OCI-LY7 (cell line): ENCODE data around the gene CLDN24.

ENCODE experiments used
- CTCF ChIP-seq: fragments of 200-600 bp; sonication (generic); conservative IDR thresholded peaks from 2 replicates; pipeline ENCODE4 v1.5.1; 2014; ENCODE audit warnings: mild to moderate bottlenecking, antibody characterized with exemption, low read length, moderate library complexity, mixed read lengths
- EZH2phosphoT487 ChIP-seq: fragments of 200-600 bp; sonication (generic); IDR thresholded peaks from 2 replicates; pipeline ENCODE4 v1.6.1; 2018; ENCODE audit warnings: low read depth, borderline replicate concordance, mild to moderate bottlenecking, mixed run types, antibody characterized with exemption, low read length, moderate library complexity, mixed read lengths

- TF ChIP-seq CTCF (no peak), EZH2phosphoT487 (no peak)
These were observed 7.4 kb downstream of the CLDN24 start for GRCh38 chr4:183314806-183315205.
